H1 (cell line): ENCODE results near the gene NEGR1. TPM values are rescaled to one million over a fixed set of nuclear protein-coding genes. Genes with fewer than 3 reads are reported as not detected.

Source experiments
- ASH2L ChIP-seq: fragments of 200-600, 300-600 bp; sonication (generic); IDR thresholded peaks from one replicate; pipeline ENCODE4 v1.7.1; 2017; ENCODE audit warnings: low read length
- CBX5 ChIP-seq: fragments of 300-800, 300-1000 bp; sonication (generic); IDR thresholded peaks from 2 replicates; pipeline ENCODE4 v1.7.1; 2016; ENCODE audit warnings: antibody characterized with exemption, low read length, low read depth
- EP300 ChIP-seq, 2 experiments: IDR thresholded peaks; 1 replicate in 1 of 2; 2 replicates in 1 of 2; pipeline ENCODE4 v1.6.1; 2011 to 2012; ENCODE audit warnings: low read depth in 2 of 2, low read length in 2 of 2, mild to moderate bottlenecking in 2 of 2, borderline replicate concordance in 1 of 2, inconsistent platforms in 1 of 2, moderate library complexity in 1 of 2
- JUND ChIP-seq: IDR thresholded peaks from 2 replicates; pipeline ENCODE4 v1.6.1; 2011; ENCODE audit warnings: mild to moderate bottlenecking, improper control_type of control experiment, low read length
- PHF8 ChIP-seq: fragments of 200-600 bp; sonication (generic); conservative IDR thresholded peaks from 2 replicates; pipeline ENCODE4 v1.7.1; 2012; ENCODE audit warnings: low read depth, mild to moderate bottlenecking, inconsistent platforms, low read length, moderate library complexity
- RBBP5 ChIP-seq: IDR thresholded peaks from 2 replicates; pipeline ENCODE4 v1.7.1; 2012; ENCODE audit warnings: low read depth, mild to moderate bottlenecking, inconsistent platforms, low read length, moderate library complexity, borderline replicate concordance
- TCF12 ChIP-seq: IDR thresholded peaks from 2 replicates; pipeline ENCODE4 v1.6.1; 2011; ENCODE audit warnings: low read depth, mild to moderate bottlenecking, low read length
- polyA plus RNA-seq, 7 experiments: library from polyadenylated mRNA; depleted of rRNA in 3 of 7; stranded (reverse) in 5 of 7; unstranded in 2 of 7; fragments of >200 nt in 5 of 7; fragments of 200-250 nt in 2 of 7; gene quantifications; 1 replicate in 5 of 7; 2 replicates in 1 of 7; 4 replicates in 1 of 7; pipeline versions ENCODE4 v1.2.1 to v1.2.3, GENCODE V29; 2011 to 2013; ENCODE audit warnings: missing spikeins in 2 of 7, mixed read lengths in 2 of 7
- total RNA-seq: library from RNA; stranded (reverse); fragmentation: NEBNext Ultra II Directional; extraction: Animal tissue kit (Norgen Biotek cat#: 25700); gene quantifications from 2 replicates; pipeline ENCODE4 v1.2.1, GENCODE V29; 2021
- TF ChIP-seq, protein P1 (sequence below): fragments of 300-600 bp; sonication (generic); IDR thresholded peaks from 2 replicates; pipeline ENCODE4 v1.7.1; 2012; ENCODE audit warnings: low read length, moderate library complexity, mild to moderate bottlenecking, inconsistent platforms; ENCODE audit not compliant: insufficient replicate concordance
- TF ChIP-seq, protein P2 (sequence below), 3 experiments: IDR thresholded peaks; 1 replicate in 2 of 3; 2 replicates in 1 of 3; pipeline versions ENCODE4 v1.5.1 to v1.6.1; 2011; ENCODE audit warnings: low read length in 3 of 3, mild to moderate bottlenecking in 3 of 3, inconsistent platforms in 2 of 3, low read depth in 1 of 3, moderate library complexity in 1 of 3; ENCODE audit not compliant: insufficient read depth in 1 of 3; ENCODE audit errors: control extremely low read depth in 1 of 3

Gene NEGR1
- total and polyA plus RNA-seq, 2 of the 8 experiments (the other 6 are each of a cell fraction or from before 2014, with no cell fraction given): 0.71 to 1.3 TPM

DNA sequence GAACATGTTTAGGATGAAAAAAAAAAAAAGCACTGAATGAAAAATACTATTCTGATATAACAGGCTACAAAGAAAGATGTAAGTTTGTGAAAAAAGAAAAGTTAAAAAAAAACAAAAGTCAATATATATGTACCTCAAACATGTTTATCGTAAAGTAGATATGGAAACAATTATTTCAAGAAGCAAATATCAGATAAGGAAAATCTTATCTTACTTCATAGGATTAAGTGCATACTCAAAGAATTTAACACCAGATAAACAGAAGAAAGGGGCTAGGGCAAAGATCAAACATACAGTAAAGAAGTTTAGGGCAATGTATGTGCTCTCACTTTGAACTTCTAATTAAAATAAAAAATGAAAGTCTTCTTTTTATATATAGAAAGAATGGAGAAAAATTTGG is 75.3 kb downstream of the NEGR1 start (continued):
- TF ChIP-seq, protein P1, sequence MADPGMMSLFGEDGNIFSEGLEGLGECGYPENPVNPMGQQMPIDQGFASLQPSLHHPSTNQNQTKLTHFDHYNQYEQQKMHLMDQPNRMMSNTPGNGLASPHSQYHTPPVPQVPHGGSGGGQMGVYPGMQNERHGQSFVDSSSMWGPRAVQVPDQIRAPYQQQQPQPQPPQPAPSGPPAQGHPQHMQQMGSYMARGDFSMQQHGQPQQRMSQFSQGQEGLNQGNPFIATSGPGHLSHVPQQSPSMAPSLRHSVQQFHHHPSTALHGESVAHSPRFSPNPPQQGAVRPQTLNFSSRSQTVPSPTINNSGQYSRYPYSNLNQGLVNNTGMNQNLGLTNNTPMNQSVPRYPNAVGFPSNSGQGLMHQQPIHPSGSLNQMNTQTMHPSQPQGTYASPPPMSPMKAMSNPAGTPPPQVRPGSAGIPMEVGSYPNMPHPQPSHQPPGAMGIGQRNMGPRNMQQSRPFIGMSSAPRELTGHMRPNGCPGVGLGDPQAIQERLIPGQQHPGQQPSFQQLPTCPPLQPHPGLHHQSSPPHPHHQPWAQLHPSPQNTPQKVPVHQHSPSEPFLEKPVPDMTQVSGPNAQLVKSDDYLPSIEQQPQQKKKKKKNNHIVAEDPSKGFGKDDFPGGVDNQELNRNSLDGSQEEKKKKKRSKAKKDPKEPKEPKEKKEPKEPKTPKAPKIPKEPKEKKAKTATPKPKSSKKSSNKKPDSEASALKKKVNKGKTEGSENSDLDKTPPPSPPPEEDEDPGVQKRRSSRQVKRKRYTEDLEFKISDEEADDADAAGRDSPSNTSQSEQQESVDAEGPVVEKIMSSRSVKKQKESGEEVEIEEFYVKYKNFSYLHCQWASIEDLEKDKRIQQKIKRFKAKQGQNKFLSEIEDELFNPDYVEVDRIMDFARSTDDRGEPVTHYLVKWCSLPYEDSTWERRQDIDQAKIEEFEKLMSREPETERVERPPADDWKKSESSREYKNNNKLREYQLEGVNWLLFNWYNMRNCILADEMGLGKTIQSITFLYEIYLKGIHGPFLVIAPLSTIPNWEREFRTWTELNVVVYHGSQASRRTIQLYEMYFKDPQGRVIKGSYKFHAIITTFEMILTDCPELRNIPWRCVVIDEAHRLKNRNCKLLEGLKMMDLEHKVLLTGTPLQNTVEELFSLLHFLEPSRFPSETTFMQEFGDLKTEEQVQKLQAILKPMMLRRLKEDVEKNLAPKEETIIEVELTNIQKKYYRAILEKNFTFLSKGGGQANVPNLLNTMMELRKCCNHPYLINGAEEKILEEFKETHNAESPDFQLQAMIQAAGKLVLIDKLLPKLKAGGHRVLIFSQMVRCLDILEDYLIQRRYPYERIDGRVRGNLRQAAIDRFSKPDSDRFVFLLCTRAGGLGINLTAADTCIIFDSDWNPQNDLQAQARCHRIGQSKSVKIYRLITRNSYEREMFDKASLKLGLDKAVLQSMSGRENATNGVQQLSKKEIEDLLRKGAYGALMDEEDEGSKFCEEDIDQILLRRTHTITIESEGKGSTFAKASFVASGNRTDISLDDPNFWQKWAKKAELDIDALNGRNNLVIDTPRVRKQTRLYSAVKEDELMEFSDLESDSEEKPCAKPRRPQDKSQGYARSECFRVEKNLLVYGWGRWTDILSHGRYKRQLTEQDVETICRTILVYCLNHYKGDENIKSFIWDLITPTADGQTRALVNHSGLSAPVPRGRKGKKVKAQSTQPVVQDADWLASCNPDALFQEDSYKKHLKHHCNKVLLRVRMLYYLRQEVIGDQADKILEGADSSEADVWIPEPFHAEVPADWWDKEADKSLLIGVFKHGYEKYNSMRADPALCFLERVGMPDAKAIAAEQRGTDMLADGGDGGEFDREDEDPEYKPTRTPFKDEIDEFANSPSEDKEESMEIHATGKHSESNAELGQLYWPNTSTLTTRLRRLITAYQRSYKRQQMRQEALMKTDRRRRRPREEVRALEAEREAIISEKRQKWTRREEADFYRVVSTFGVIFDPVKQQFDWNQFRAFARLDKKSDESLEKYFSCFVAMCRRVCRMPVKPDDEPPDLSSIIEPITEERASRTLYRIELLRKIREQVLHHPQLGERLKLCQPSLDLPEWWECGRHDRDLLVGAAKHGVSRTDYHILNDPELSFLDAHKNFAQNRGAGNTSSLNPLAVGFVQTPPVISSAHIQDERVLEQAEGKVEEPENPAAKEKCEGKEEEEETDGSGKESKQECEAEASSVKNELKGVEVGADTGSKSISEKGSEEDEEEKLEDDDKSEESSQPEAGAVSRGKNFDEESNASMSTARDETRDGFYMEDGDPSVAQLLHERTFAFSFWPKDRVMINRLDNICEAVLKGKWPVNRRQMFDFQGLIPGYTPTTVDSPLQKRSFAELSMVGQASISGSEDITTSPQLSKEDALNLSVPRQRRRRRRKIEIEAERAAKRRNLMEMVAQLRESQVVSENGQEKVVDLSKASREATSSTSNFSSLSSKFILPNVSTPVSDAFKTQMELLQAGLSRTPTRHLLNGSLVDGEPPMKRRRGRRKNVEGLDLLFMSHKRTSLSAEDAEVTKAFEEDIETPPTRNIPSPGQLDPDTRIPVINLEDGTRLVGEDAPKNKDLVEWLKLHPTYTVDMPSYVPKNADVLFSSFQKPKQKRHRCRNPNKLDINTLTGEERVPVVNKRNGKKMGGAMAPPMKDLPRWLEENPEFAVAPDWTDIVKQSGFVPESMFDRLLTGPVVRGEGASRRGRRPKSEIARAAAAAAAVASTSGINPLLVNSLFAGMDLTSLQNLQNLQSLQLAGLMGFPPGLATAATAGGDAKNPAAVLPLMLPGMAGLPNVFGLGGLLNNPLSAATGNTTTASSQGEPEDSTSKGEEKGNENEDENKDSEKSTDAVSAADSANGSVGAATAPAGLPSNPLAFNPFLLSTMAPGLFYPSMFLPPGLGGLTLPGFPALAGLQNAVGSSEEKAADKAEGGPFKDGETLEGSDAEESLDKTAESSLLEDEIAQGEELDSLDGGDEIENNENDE: no peak
- no peak for TF ChIP-seq CBX5
- no peak for TF ChIP-seq EP300 (IDR thresholded peaks at IDR 0.05; ENCODE audit: borderline replicate concordance in 1 of 2, low read depth in 2 of 2, low read length in 2 of 2)
- TF ChIP-seq PHF8: no peak
- TF ChIP-seq RBBP5: no peak
- TF ChIP-seq TCF12: no peak
- no peak for TF ChIP-seq ASH2L
- no peak for TF ChIP-seq JUND
- TF ChIP-seq, protein P2, sequence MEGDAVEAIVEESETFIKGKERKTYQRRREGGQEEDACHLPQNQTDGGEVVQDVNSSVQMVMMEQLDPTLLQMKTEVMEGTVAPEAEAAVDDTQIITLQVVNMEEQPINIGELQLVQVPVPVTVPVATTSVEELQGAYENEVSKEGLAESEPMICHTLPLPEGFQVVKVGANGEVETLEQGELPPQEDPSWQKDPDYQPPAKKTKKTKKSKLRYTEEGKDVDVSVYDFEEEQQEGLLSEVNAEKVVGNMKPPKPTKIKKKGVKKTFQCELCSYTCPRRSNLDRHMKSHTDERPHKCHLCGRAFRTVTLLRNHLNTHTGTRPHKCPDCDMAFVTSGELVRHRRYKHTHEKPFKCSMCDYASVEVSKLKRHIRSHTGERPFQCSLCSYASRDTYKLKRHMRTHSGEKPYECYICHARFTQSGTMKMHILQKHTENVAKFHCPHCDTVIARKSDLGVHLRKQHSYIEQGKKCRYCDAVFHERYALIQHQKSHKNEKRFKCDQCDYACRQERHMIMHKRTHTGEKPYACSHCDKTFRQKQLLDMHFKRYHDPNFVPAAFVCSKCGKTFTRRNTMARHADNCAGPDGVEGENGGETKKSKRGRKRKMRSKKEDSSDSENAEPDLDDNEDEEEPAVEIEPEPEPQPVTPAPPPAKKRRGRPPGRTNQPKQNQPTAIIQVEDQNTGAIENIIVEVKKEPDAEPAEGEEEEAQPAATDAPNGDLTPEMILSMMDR (IDR thresholded peaks at IDR 0.05; ENCODE audit: control extremely low read depth in 1 of 3, insufficient read depth in 1 of 3, low read depth in 1 of 3, low read length in 3 of 3): no peak
